ENCODE measurements around the gene PNKD.
"Not testable (repeated sequence)": the region's sequence is repeated elsewhere in the genome, so short reads cannot be mapped to it uniquely, and the experiment has no call there.

Gene PNKD

GRCh38 chr2:218257390-218257981, 12.8 kb upstream of the PNKD start:
- DNase-seq: no peak

- no peak for DNase-seq
Observed at GRCh38 chr2:218259099-218259961, 11.0 kb upstream of the PNKD start.

- DNase-seq: no peak
Observed at GRCh38 chr2:218260166-218260565, 10.2 kb upstream of the PNKD start.

GRCh38 chr2:218260742-218261422, 9.4 kb upstream of the PNKD start, which contains the start of gene GPBAR1:
Gene GPBAR1, plus strand, starts transcription at chr2:218261015. Its CDS starts 1,710 bp downstream, at chr2:218262725.
- DNase-seq: no peak

GRCh38 chr2:218261423-218262236, 8.7 kb upstream of the PNKD start:
- no peak for DNase-seq

- no peak for DNase-seq
Observed at GRCh38 chr2:218262237-218262600, 8.1 kb upstream of the PNKD start.

GRCh38 chr2:218262631-218263586, 7.4 kb upstream of the PNKD start:
- no peak for DNase-seq

- DNase-seq: no peak
Observed at GRCh38 chr2:218263817-218264641, 6.3 kb upstream of the PNKD start.

GRCh38 chr2:218264773-218265561, 5.4 kb upstream of the PNKD start:
- DNase-seq: no peak

GRCh38 chr2:218265626-218266025, 4.7 kb upstream of the PNKD start:
- no peak for DNase-seq

GRCh38 chr2:218266316-218266979, 3.9 kb upstream of the PNKD start:
- no peak for DNase-seq

- DNase-seq: no peak
Observed at GRCh38 chr2:218267259-218267658, 3.1 kb upstream of the PNKD start.

GRCh38 chr2:218270721-218271486, 585 bp downstream of the PNKD start:
- no peak for DNase-seq

- DNase-seq: no peak
Observed at GRCh38 chr2:218271487-218271797, 1.1 kb downstream of the PNKD start.

GRCh38 chr2:218271865-218272530, 1.7 kb downstream of the PNKD start:
- DNase-seq: no peak

- peak; percentile 51 for DNase-seq
Observed at GRCh38 chr2:218272531-218273212, 2.4 kb downstream of the PNKD start.

GRCh38 chr2:218273214-218273907, 3.0 kb downstream of the PNKD start:
- not testable (repeated sequence) for DNase-seq

All from NCI-H1105 (cell line).